GM18507 (cell line): ENCODE results near the gene COX6B2.
A peak's percentile ranks its signal among the peaks of the same experiment; 100 is the strongest.
"Not testable (repeated sequence)": the region's sequence is repeated elsewhere in the genome, so short reads cannot be mapped to it uniquely, and the experiment has no call there.

ENCODE experiments used
- DNase-seq: peaks from one replicate; pipeline ENCODE4 v3.0.0; 2011; ENCODE audit warnings: low read depth; ENCODE audit not compliant: insufficient read length; ENCODE audit errors: extremely low spot score
- FAIRE-seq: peaks from 2 replicates; lab custom pipeline; 2011; peaks lifted over from hg19 to GRCh38; lab: Jason Lieb, UNC

COX6B2 gene, protein sequence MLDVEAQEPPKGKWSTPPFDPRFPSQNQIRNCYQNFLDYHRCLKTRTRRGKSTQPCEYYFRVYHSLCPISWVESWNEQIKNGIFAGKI

DNA sequence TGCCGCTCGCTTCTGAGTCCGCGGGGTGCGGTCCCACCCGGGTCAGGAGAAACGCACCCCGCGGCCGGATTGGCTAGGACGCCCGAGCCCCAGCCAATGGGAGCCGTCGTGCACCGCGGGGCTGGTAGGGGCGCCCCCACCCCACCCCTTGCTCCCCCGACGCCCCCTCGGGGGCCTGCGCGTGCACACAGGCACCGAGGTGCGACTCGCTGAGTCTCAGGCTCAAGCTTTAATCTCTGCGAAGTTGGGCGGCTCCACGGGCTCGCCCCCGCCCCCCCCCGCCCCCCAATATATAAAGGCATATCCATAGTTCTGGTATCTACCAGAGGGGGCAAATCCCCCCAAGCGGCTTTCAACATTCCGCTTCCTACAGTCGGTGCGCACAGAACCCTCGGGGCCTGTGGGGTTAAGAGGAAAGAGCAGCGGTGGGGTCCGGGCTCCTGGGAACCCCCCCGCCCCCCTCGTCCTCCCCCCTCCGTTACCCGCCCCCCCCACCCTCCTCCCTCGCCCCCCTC is at the start of gene COX6B2:
COX6B2 (minus strand) TSS at position 22 of the 515 bp plus-strand sequence. CDS start 198 bp downstream, outside the sequence.
- no peak for FAIRE-seq
- DNase-seq, result no peak

DNA sequence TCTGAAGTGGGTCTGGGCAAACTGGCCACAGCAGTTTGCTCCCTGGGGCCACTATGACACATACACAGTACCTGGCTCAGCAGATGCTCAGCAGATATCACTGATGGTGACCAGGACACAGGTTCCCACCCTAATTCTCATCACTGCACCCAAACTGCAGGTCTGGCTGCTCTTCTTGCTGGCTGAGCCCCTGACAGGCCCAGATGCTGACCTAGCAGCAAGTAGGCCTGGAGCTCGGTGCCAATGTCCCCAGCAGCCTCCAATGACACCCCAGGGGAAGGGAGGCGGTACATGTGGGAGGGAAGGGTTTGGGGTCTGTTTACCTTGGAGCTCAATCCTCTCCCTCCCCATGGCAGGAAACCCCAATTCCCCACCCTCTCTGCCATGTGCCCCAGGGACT is 48.0 kb upstream of the COX6B2 start:
- no peak for DNase-seq
- no peak for FAIRE-seq

GRCh38 chr19:55401390-55401789 is 46.9 kb upstream of the COX6B2 start:
- FAIRE-seq, DNase-seq: not testable (repeated sequence)

DNA sequence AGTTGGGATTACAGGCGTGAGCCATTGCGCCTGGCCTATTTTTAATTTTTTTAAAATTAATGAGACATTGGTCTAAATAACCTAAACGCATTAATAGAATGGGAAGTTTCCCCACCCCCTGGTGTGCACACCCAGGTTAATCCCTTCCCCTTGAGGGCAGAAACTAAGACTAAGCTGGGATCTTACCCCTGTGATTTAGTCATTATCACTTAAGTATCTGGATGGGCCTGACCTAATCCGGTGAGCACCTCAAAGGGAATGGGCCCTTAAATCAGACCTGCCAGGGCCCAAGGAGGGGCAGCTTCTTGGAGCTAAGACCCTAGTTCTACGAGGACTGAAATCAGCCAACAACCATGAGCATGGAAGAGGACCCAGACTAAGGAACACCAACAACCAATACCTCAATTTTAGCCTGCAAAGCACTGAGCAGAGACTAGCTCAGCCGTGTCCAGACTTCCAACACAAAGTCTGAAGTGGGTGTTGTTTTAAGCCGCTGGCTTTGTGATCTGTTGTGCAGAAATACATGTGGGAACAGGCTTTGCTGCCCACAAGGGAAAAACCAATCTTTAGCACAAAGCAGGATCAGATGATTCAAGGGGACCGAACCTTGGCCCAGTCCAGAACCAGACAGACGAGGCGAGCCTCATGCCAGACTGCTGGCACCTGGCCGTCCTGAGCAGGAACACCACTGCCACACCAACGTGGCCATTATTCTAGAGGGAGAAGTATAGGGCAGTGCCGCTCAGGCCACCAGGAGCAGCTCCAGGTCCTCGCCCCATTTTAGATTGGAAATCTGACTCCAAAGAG is 46.0 kb upstream of the COX6B2 start:
- DNase-seq (no peak), FAIRE-seq (no peak)

- DNase-seq (no peak), FAIRE-seq (peak; percentile 78)
Observed at GRCh38 chr19:55398200-55398925, 43.8 kb upstream of the COX6B2 start.

DNA sequence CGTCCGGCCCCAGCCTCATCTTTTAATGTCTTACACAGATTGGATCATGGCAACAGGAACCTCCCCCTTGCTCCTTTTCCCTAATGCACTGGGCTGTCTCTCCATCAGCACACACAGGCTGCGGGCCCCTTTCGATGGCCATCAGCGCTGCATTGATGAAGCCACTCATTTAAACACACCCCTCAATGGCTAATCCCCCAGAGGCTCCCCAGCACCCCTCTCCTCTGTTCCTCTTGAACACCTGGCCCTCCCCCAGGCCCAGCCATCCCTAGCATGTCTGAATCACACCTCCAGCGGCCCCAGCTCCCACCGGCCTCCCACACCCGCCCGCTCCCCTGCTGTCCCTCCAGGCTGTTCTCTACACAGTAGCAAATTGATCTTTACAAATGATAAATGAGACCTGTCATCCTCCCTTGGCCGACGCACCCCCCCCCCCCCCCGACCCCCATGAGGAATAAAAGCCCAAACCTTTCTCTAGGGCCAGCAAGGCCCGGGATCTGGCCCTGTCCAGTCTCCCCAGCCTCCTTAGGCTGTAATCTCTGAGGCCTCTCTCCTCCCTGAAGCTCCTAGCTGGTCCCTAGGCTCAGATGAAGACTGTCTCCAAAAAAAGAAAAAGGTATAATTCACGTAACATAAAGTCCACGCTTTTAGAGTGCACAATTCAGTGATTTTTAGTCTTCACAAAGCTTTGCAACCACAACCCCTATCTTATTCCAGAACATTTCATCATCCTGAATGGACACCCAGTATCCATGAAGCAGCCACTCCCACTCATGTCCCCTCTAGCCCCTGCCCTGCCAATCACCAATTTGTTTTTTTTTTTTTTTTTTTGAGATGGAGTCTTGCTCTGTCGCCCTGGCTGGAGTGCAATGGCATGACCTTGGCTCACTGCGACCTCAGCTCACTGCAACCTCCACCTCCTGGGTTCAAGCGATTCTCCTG is 38.6 kb upstream of the COX6B2 start:
- DNase-seq (no peak), FAIRE-seq (no peak)

- no peak for FAIRE-seq
Observed at GRCh38 chr19:55391702-55392615, 37.4 kb upstream of the COX6B2 start.

GRCh38 chr19:55391191-55391670 is 36.7 kb upstream of the COX6B2 start:
- DNase-seq (no peak), FAIRE-seq (no peak)

More at GRCh38 chr19:55391702-55392615, 37.4 kb upstream of the COX6B2 start:
- DNase-seq, result no peak

DNA sequence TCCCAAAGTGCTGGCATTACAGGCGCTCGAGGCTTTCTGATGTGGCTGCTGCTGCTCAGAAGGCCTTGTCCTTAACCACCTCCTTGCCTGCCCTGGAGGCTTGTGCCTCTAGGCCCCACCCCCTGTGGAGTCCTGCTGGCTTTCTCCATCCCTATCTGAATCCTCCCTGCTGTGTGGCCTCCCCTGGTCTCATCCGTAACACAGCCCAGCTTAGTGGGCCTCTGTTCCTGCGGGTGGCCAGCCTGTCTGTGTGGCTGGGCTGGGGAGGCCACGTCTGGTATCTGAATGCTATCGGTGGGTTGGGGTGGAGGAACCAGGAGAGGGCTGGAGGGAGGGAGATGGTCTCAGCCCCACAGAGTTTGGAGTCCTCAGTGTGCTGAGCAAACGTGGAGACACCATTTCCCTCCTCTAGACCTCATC is 36.0 kb upstream of the COX6B2 start:
- DNase-seq (no peak), FAIRE-seq (no peak)

DNA sequence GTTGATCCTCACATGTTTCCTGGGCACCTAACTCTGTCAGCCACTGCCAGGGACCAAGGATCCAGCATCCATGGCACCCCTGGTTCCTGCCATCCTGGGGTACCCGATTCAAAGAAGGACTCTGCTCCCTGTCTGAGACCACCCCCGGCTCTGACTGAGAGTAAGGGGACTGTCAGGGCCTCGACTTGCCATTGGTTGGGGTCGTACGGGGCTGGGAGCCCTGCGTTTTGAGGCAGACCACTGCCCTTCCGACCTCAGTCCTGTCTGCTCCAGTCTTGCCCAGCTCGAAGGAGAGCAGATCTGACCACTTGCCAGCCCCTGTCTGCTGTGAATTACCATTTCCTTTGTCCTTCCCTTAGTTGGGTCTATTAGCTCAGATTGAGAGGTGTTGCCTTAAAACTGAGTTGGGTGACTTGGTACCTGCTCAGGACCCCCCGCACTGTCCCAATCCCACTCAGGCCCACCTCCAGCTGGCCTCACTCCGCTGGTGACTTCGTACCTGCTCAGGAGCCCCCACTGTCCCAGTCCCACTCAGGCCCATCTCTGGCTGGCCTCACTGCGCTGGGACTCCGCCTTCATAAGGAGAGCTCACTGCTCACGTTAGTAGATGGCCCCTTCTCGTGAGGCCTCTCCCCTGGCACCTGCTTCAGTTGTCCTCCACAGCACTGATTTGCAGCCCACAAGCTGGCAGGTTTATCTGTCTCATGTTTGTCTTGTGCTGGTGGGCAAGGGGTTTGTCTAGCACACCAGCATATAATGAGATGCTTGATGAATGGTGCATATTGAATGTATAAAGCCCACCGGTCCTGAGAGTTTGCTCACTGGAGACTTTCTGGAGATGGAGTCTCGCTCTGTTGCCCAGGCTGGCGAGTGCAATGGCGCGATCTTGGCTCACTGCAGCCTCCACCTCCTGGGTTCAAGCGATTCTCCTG is 35.1 kb upstream of the COX6B2 start:
- FAIRE-seq (no peak), DNase-seq (no peak)

DNA sequence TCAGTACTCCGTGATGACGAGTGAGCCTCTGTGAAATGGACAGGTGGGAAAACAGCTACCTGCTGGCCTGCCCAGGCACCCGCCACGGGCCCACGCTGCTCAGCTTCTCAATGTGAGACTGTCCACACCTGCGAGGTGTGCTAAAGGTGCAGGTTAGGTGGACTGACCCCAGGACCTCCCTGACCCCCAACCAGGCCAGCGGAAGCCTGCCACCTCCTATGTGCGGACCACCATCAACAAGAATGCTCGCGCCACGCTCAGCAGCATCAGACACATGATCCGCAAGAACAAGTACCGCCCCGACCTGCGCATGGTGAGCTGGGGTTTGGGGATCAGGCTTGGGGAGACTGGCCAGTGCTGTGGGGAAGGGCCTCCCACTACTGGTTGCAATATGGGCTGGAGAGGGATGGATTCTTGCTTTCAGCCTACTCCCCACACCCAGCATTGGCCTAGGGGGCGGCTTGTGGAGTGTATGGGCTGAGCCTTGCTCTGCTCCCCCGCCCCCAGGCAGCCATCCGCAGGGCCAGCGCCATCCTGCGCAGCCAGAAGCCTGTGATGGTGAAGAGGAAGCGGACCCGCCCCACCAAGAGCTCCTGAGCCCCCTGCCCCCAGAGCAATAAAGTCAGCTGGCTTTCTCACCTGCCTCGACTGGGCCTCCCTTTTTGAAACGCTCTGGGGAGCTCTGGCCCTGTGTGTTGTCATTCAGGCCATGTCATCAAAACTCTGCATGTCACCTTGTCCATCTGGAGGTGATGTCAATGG is 33.4 kb upstream of the COX6B2 start:
- no peak for DNase-seq
- no peak for FAIRE-seq

DNA sequence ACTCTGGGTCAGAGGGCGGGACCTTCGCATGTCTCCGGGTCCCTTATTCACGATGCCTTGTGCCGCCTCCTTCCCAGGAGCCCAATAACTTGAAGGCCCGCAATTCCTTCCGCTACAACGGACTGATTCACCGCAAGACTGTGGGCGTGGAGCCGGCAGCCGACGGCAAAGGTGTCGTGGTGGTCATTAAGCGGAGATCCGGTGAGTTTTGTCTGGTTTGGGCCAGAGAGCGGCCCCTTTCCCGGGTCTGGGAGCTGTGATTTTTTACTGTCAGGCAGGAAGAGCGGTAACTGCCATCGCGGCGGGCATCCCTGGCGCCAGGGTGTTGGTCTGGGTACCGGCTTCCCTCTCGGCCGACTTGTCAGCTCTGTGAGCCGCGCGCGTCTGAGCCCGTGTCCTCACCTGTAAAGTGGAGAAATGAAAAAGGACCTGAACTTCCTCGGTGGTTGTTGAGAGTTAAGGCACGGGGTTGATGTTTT is 32.0 kb upstream of the COX6B2 start:
- no peak for FAIRE-seq
- no peak for DNase-seq

DNA sequence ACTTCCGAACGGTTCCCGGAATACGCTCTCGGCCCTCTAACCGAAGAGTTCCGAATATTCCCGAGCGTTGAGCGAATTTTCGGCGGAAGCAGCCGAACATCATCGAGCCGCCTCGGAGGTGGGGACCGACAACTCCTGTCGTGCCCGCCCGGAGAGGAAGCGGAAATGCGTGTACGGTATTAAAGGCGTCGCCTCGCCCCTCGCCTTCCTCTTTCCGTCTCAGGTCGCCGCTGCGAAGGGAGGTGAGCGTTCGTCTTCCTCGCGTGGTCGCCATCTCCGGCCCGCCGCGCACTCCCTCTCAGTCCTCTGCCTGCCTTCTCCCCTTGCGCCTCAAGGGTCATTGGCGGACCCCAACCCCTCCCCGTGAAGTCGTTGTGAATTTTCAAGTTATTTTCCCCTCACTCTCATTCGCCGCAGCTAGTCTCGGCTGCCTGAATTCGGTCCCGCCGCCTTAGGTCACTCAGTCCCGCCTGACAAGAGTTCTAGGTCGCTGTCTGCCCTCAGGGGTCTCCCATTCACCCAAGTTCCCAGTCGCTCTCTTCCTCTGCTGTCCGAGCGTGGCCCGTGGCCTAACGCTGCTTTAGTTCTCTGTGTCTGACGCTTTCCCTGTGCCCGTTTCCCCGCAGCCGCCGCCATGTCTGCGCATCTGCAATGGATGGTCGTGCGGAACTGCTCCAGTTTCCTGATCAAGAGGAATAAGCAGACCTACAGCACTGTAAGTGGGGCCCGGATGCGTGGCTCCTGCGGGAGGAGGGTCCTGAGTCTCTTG is 31.4 kb upstream of the COX6B2 start, which contains the start of gene RPL28:
RPL28 (plus strand) TSS at position 209 of the 769 bp plus-strand sequence; CDS start at position 635, 426 bp downstream.
- FAIRE-seq, result peak; percentile 97
- peak; percentile 88 for DNase-seq

GRCh38 chr19:55384920-55385723 is 30.6 kb upstream of the COX6B2 start:
- DNase-seq (peak; percentile 72), FAIRE-seq (no peak)
